OCI-LY7 (cell line): ENCODE results near the gene KPTN.

Experiments used
- CTCF ChIP-seq: fragments of 200-600 bp; sonication (generic); conservative IDR thresholded peaks from 2 replicates; pipeline ENCODE4 v1.5.1; 2014; ENCODE audit warnings: mild to moderate bottlenecking, antibody characterized with exemption, low read length, moderate library complexity, mixed read lengths
- EZH2phosphoT487 ChIP-seq: fragments of 200-600 bp; sonication (generic); IDR thresholded peaks from 2 replicates; pipeline ENCODE4 v1.6.1; 2018; ENCODE audit warnings: low read depth, borderline replicate concordance, mild to moderate bottlenecking, mixed run types, antibody characterized with exemption, low read length, moderate library complexity, mixed read lengths

GRCh38 chr19:47509973-47510372, 26.0 kb upstream of the KPTN start:
- TF ChIP-seq CTCF (no peak), EZH2phosphoT487 (no peak)
